DND-41 (cell line): ENCODE data around the gene TUBA1B.

Experiments
- ATAC-seq: fragments of 200-7000 bp; cut with Tn5 transposase; 3 replicates; pipeline ENCODE4 v1.9.1; 2021; ENCODE audit warnings: low read depth; ENCODE audit not compliant: insufficient read depth
- DNase-seq: peaks from one replicate; pipeline ENCODE4 v3.0.0-alpha.2; 2020
- H2AFZ ChIP-seq: 2 replicates; pipeline ENCODE4 v1.6.0; 2012; ENCODE audit warnings: low read depth, low read length
- H3K27ac ChIP-seq: 2 replicates; pipeline ENCODE4 v1.5.1; 2012; ENCODE audit warnings: low read length, inconsistent platforms
- H3K27me3 ChIP-seq: fragments of 200-600 bp; sonication (generic); 2 replicates; pipeline ENCODE4 v1.6.0; 2012; ENCODE audit warnings: low read length, mild to moderate bottlenecking, inconsistent platforms; ENCODE audit not compliant: insufficient read depth, poor library complexity
- H3K36me3 ChIP-seq: 2 replicates; pipeline ENCODE4 v1.5.1; 2012; ENCODE audit warnings: low read length, inconsistent platforms; ENCODE audit not compliant: insufficient read depth
- H3K4me1 ChIP-seq: 2 replicates; pipeline ENCODE4 v1.5.1; 2012; ENCODE audit warnings: mild to moderate bottlenecking, low read length; ENCODE audit not compliant: insufficient read depth
- H3K4me2 ChIP-seq: 2 replicates; pipeline ENCODE4 v1.6.0; 2012; ENCODE audit warnings: mild to moderate bottlenecking, moderate library complexity, low read length, inconsistent platforms; ENCODE audit not compliant: insufficient read depth
- H3K4me3 ChIP-seq, 2 experiments: fragments of 200-600 bp in 1 of 2; shearing (Covaris generic) in 1 of 2; 2 replicates each; pipeline ENCODE4 v1.5.1; 2012 to 2016; ENCODE audit warnings: inconsistent platforms in 2 of 2, low read length in 2 of 2, mild to moderate bottlenecking in 2 of 2, low read depth in 1 of 2, moderate library complexity in 1 of 2
- H3K79me2 ChIP-seq: 2 replicates; pipeline ENCODE4 v1.6.0; 2012; ENCODE audit warnings: low read length, inconsistent platforms; ENCODE audit not compliant: insufficient read depth
- H3K9ac ChIP-seq: 2 replicates; pipeline ENCODE4 v1.6.0; 2012; ENCODE audit warnings: low read depth, mild to moderate bottlenecking, inconsistent platforms, low read length, moderate library complexity
- H3K9me3 ChIP-seq: 2 replicates; pipeline ENCODE4 v1.5.1; 2012; ENCODE audit warnings: low read length, moderate library complexity, mild to moderate bottlenecking, inconsistent platforms; ENCODE audit not compliant: insufficient read depth, severe bottlenecking
- H4K20me1 ChIP-seq: 2 replicates; pipeline ENCODE4 v1.6.0; 2012; ENCODE audit warnings: low read length; ENCODE audit not compliant: insufficient read depth
- EZH2 ChIP-seq: IDR thresholded peaks from 3 replicates; pipeline ENCODE4 v1.6.1; 2012; ENCODE audit warnings: borderline replicate concordance, low read depth, mild to moderate bottlenecking, moderate library complexity, low read length, inconsistent platforms; ENCODE audit not compliant: severe bottlenecking
- TF ChIP-seq, protein P1 (sequence below): IDR thresholded peaks from 2 replicates; pipeline ENCODE4 v1.5.1; 2012; ENCODE audit warnings: borderline replicate concordance, low read length, moderate library complexity, mild to moderate bottlenecking; ENCODE audit not compliant: poor library complexity, severe bottlenecking; ENCODE audit errors: extremely low read depth

The TUBA1B gene

DNA sequence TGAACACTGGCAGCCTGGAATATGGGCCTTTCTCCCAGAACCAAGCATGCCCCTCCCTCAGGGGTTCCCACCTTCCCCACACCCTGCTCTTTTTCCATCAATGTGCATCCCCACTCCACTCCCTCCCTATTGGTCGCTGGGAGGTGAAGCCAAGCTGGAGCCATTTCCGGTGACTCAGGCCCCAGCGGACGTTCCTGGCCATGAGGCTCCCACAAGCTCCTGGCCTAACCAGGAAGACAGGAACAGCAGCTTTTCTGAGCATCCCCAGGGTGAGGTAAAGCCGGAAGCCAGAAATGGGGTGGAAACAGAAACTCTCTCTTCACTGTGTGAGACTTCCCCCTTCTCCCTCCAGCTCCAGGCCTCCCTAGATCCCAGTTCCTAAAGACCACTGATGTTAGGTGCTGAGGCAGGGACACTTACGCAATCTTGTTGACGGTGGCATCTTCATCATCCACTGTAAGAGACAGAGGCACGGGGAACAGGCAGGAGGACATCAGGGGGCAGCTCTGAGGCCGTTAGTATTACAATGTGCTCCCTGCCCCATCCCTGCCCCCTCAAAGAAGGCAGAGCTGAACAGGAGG is 25.6 kb downstream of the TUBA1B start:
- no peak overlapping the region for H3K4me3 ChIP-seq
- TF ChIP-seq EZH2: no peak
- TF ChIP-seq, protein P1, sequence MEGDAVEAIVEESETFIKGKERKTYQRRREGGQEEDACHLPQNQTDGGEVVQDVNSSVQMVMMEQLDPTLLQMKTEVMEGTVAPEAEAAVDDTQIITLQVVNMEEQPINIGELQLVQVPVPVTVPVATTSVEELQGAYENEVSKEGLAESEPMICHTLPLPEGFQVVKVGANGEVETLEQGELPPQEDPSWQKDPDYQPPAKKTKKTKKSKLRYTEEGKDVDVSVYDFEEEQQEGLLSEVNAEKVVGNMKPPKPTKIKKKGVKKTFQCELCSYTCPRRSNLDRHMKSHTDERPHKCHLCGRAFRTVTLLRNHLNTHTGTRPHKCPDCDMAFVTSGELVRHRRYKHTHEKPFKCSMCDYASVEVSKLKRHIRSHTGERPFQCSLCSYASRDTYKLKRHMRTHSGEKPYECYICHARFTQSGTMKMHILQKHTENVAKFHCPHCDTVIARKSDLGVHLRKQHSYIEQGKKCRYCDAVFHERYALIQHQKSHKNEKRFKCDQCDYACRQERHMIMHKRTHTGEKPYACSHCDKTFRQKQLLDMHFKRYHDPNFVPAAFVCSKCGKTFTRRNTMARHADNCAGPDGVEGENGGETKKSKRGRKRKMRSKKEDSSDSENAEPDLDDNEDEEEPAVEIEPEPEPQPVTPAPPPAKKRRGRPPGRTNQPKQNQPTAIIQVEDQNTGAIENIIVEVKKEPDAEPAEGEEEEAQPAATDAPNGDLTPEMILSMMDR: no peak
- H3K4me1 ChIP-seq: peaks cover 19% of the 10 kb centered on the region
- H3K9me3 ChIP-seq: no peaks in the 10 kb centered on the region
- no peak for DNase-seq
- H2AFZ ChIP-seq: no peak overlapping the region
- no peak overlapping the region for H3K9ac ChIP-seq
- peaks cover 72% of the 10 kb centered on the region for H3K36me3 ChIP-seq
- ATAC-seq: no peak
- peaks cover 49% of the 10 kb centered on the region for H3K79me2 ChIP-seq
- H3K27me3 ChIP-seq: no peaks in the 10 kb centered on the region
- H3K27ac ChIP-seq: no peak overlapping the region
- no peak overlapping the region for H3K4me2 ChIP-seq
- peaks cover 38% of the 10 kb centered on the region for H4K20me1 ChIP-seq

DNA sequence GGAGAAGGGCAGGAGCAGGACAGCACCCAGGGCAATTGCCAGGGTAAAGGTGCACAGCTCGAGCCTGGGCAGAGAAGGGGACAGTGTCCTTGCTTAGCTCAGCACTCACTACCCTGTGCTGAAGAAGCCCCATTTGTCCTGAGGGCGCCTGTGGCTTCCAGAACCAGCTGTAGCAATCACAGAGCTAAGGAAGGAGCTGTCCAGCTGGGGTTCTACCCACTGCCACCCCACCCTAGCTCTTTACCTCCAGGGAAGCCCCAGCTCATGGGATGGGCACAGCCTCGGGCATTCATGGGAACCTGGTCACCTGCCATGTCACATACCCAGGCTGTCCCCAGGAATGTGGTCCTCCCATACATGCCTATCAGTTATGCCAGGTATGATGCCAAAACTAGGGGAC is 26.4 kb downstream of the TUBA1B start:
- H3K4me1 ChIP-seq: peaks cover 17% of the 10 kb centered on the region
- peaks cover 42% of the 10 kb centered on the region for H3K79me2 ChIP-seq
- DNase-seq (no peak), ATAC-seq (no peak)
- H3K4me2 ChIP-seq: no peak overlapping the region
- H3K27me3 ChIP-seq: no peaks in the 10 kb centered on the region
- no peaks in the 10 kb centered on the region for H3K9me3 ChIP-seq
- H3K9ac ChIP-seq: no peak overlapping the region
- no peak for TF ChIP-seq EZH2
- TF ChIP-seq, protein P1: no peak
- H3K27ac ChIP-seq: no peak overlapping the region
- H2AFZ ChIP-seq: no peak overlapping the region
- H3K4me3 ChIP-seq: no peak overlapping the region
- peaks cover 77% of the 10 kb centered on the region for H3K36me3 ChIP-seq
- peaks cover 38% of the 10 kb centered on the region for H4K20me1 ChIP-seq

DNA sequence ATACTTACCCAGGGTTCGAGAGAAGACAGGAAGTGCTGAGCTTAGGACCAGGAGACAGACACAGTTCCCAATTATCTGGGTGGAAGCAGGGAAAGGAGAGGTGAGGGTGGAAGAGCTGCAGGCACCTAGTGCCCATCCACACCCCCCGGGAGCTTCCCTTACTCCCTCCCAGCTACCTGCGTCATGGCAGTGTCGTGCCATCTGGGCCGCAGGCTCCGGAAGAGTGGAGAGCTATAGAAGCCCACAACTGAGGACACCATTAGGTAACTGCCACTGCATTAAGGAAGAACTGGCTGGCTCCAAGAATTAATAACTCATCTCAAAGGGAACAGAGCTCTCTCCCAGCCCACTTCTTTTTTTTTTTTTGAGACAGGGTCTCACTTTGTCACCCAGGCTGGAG is 30.8 kb downstream of the TUBA1B start:
- ATAC-seq (no peak), DNase-seq (no peak)
- H3K9ac ChIP-seq: no peak overlapping the region
- H3K79me2 ChIP-seq: peaks cover 10% of the 10 kb centered on the region
- no peak for TF ChIP-seq EZH2
- TF ChIP-seq, protein P1: no peak
- H2AFZ ChIP-seq: no peak overlapping the region
- no peak overlapping the region for H3K27ac ChIP-seq
- H3K4me3 ChIP-seq: no peak overlapping the region
- peaks cover 18% of the 10 kb centered on the region for H4K20me1 ChIP-seq
- no peaks in the 10 kb centered on the region for H3K4me1 ChIP-seq
- H3K36me3 ChIP-seq: peaks cover 78% of the 10 kb centered on the region
- no peaks in the 10 kb centered on the region for H3K9me3 ChIP-seq
- no peak overlapping the region for H3K4me2 ChIP-seq
- H3K27me3 ChIP-seq: no peaks in the 10 kb centered on the region

DNA sequence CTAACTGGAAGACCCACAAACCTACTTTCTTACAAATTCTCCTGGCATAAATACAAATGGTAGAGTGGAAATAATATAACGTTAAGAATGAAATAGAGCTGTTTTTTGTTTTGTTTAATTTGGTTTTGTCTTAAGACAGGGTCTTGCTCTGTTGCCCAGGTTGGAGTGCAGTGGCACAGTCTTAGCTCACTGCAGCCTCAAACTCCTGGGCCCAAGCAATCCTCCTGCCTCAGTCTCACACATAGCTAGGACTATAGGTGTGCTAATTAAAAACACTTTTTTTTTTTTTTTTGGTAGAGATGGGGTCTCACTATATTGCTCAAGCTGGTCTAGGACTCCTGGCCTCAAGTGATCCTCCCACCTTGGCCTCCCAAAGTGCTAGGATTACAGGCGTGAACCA is 32.5 kb downstream of the TUBA1B start:
- no peak overlapping the region for H3K4me2 ChIP-seq
- H3K9ac ChIP-seq: no peak overlapping the region
- no peaks in the 10 kb centered on the region for H3K4me1 ChIP-seq
- TF ChIP-seq, protein P1: no peak
- TF ChIP-seq EZH2: no peak
- H2AFZ ChIP-seq: no peak overlapping the region
- no peak overlapping the region for H3K27ac ChIP-seq
- peaks cover 8% of the 10 kb centered on the region for H4K20me1 ChIP-seq
- ATAC-seq (no peak), DNase-seq (no peak)
- H3K27me3 ChIP-seq: no peaks in the 10 kb centered on the region
- peaks cover 61% of the 10 kb centered on the region for H3K36me3 ChIP-seq
- H3K4me3 ChIP-seq: no peak overlapping the region
- no peaks in the 10 kb centered on the region for H3K79me2 ChIP-seq
- H3K9me3 ChIP-seq: no peaks in the 10 kb centered on the region
